Karpas-422 (cell line): Measurements from ENCODE around the gene SEC61A2. TPM values are rescaled to one million over a fixed set of nuclear protein-coding genes. Genes with fewer than 3 reads are reported as not detected.
"Not testable (repeated sequence)": the region's sequence is repeated elsewhere in the genome, so short reads cannot be mapped to it uniquely, and the experiment has no call there.

Source experiments
- DNase-seq: peaks from one replicate; pipeline ENCODE4 v3.0.0-alpha.2; 2015
- H2AFZ ChIP-seq: fragments of 200-600 bp; sonication (generic); 2 replicates; pipeline ENCODE4 v1.6.1; 2014; ENCODE audit warnings: antibody characterized with exemption, low read length, mixed read lengths
- H3K27ac ChIP-seq: fragments of 200-600 bp; sonication (generic); 2 replicates; pipeline ENCODE4 v1.5.1; 2014; ENCODE audit warnings: mild to moderate bottlenecking, low read length, moderate library complexity
- H3K27me3 ChIP-seq: fragments of 200-600 bp; sonication (generic); 2 replicates; pipeline ENCODE4 v1.6.1; 2014; ENCODE audit warnings: low read length, mixed read lengths
- H3K36me3 ChIP-seq: fragments of 200-600 bp; sonication (generic); 2 replicates; pipeline ENCODE4 v1.6.1; 2014; ENCODE audit warnings: low read length, mixed read lengths; ENCODE audit not compliant: insufficient read depth
- H3K4me1 ChIP-seq: fragments of 200-600 bp; sonication (generic); 2 replicates; pipeline ENCODE4 v1.6.1; 2014; ENCODE audit warnings: mild to moderate bottlenecking, low read length, mixed read lengths
- H3K4me2 ChIP-seq: fragments of 200-600 bp; sonication (generic); 2 replicates; pipeline ENCODE4 v1.6.1; 2014; ENCODE audit warnings: low read length, low read depth, mild to moderate bottlenecking; ENCODE audit not compliant: poor library complexity, severe bottlenecking
- H3K4me3 ChIP-seq: fragments of 200-600 bp; sonication (generic); 2 replicates; pipeline ENCODE4 v1.5.1; 2014; ENCODE audit warnings: mild to moderate bottlenecking, antibody characterized with exemption, low read length, mixed read lengths
- H3K79me2 ChIP-seq: fragments of 200-600 bp; sonication (generic); 2 replicates; pipeline ENCODE4 v1.6.1; 2014; ENCODE audit warnings: mild to moderate bottlenecking, low read length, mixed read lengths
- H3K9ac ChIP-seq: fragments of 200-600 bp; sonication (generic); 2 replicates; pipeline ENCODE4 v1.6.0; 2014; ENCODE audit warnings: low read length
- H3K9me2 ChIP-seq: fragments of 200-600 bp; sonication (generic), shearing (Covaris generic); replicated peaks from 2 replicates; pipeline ENCODE4 v1.6.0; 2014; ENCODE audit warnings: mild to moderate bottlenecking, low read length, moderate library complexity; ENCODE audit not compliant: insufficient read depth
- H3K9me3 ChIP-seq: fragments of 300-700, 200-600 bp; sonication (generic); 2 replicates; pipeline ENCODE4 v1.6.1; 2014; ENCODE audit warnings: low read length, mixed read lengths
- H4K20me1 ChIP-seq: fragments of 200-600 bp; sonication (generic); 2 replicates; pipeline ENCODE4 v1.6.1; 2014; ENCODE audit warnings: mild to moderate bottlenecking, antibody characterized with exemption, low read length, low read depth; ENCODE audit not compliant: insufficient read depth
- total RNA-seq: library from RNA; depleted of rRNA; stranded (reverse); fragments of >200 nt; shearing (Covaris generic); gene quantifications from 2 replicates; pipeline ENCODE4 v1.2.3, GENCODE V29; 2014; ENCODE audit warnings: low replicate concordance

SEC61A2 gene
- total RNA-seq, 1 experiment from 2014 or later = 17.7 TPM

DNA sequence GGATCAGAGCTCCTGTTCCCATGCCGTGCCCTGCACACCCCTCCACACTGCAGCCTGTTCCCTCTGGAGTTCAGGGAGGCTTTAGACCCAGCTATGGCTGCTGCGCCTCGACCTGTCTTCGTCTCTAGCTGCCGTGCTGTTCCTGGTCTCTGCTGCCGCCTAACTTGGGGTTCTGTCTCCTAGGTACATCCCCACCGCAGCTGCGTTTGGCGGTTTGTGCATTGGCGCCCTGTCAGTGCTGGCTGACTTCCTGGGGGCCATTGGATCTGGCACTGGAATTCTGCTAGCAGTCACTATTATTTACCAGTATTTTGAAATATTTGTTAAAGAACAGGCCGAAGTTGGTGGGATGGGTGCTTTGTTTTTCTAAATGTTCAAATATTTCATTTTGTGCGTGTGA lies 34.6 kb downstream of the SEC61A2 start:
- Histone ChIP-seq H3K79me2 (no peaks in the 10 kb centered on the region), H3K9me3 (no peaks in the 10 kb centered on the region), H3K27me3 (no peaks in the 10 kb centered on the region), H3K4me1 (no peaks in the 10 kb centered on the region), H3K4me3 (no peak overlapping the region), H3K9ac (no peak overlapping the region), H4K20me1 (no peaks in the 10 kb centered on the region), H3K4me2 (no peak overlapping the region), H3K36me3 (peaks cover 37% of the 10 kb centered on the region; the same call in 1 of the 2 replicates), H3K9me2 (no peaks in the 10 kb centered on the region), H2AFZ (no peak overlapping the region), H3K27ac (no peak overlapping the region)
- no peak for DNase-seq

GRCh38 chr10:12165036-12165435 lies 35.6 kb downstream of the SEC61A2 start:
- no peak overlapping the region for H3K9ac ChIP-seq
- no peaks in the 10 kb centered on the region for H3K4me1 ChIP-seq
- no peaks in the 10 kb centered on the region for H3K9me2 ChIP-seq
- no peaks in the 10 kb centered on the region for H3K9me3 ChIP-seq
- H3K79me2 ChIP-seq = no peaks in the 10 kb centered on the region
- H3K27me3 ChIP-seq = no peaks in the 10 kb centered on the region
- H2AFZ ChIP-seq = no peak overlapping the region
- H3K36me3 ChIP-seq = peaks cover 47% of the 10 kb centered on the region; the same call in 1 of the 2 replicates
- H3K4me3 ChIP-seq = no peak overlapping the region
- DNase-seq = no peak
- H4K20me1 ChIP-seq = no peaks in the 10 kb centered on the region
- H3K4me2 ChIP-seq = no peak overlapping the region
- no peak overlapping the region for H3K27ac ChIP-seq

- Histone ChIP-seq H3K4me3 (no peak overlapping the region), H3K9me2 (no peaks in the 10 kb centered on the region), H3K4me1 (no peaks in the 10 kb centered on the region), H3K9ac (no peak overlapping the region), H3K9me3 (no peaks in the 10 kb centered on the region), H3K79me2 (no peaks in the 10 kb centered on the region), H2AFZ (no peak overlapping the region), H3K27ac (no peak overlapping the region), H3K27me3 (no peaks in the 10 kb centered on the region), H3K4me2 (no peak overlapping the region), H4K20me1 (no peaks in the 10 kb centered on the region), H3K36me3 (peaks cover 51% of the 10 kb centered on the region; the same call in 1 of the 2 replicates)
- no peak for DNase-seq
These were observed 36.7 kb downstream of the SEC61A2 start for GRCh38 chr10:12165999-12166775.

- not testable (repeated sequence) for H3K9ac ChIP-seq, H4K20me1 ChIP-seq, H3K4me1 ChIP-seq, H3K9me2 ChIP-seq, DNase-seq, H3K4me3 ChIP-seq, H3K27ac ChIP-seq, H3K79me2 ChIP-seq, H2AFZ ChIP-seq, H3K4me2 ChIP-seq, H3K9me3 ChIP-seq, H3K27me3 ChIP-seq
- peaks cover 30% of the 10 kb centered on the region; the same call in 1 of the 2 replicates for H3K36me3 ChIP-seq
These were observed 42.0 kb downstream of the SEC61A2 start for GRCh38 chr10:12171512-12171911.

- Histone ChIP-seq H3K4me1 (no peaks in the 10 kb centered on the region), H3K4me3 (no peak overlapping the region), H3K36me3 (no peaks in the 10 kb centered on the region; the same call in 1 of the 2 replicates), H3K27me3 (no peaks in the 10 kb centered on the region), H3K9me3 (no peaks in the 10 kb centered on the region), H2AFZ (no peak overlapping the region), H4K20me1 (no peaks in the 10 kb centered on the region), H3K9me2 (no peaks in the 10 kb centered on the region), H3K9ac (no peak overlapping the region), H3K79me2 (no peaks in the 10 kb centered on the region), H3K27ac (no peak overlapping the region), H3K4me2 (no peak overlapping the region)
- no peak for DNase-seq
These were observed 48.2 kb downstream of the SEC61A2 start for GRCh38 chr10:12177642-12178041.

DNA sequence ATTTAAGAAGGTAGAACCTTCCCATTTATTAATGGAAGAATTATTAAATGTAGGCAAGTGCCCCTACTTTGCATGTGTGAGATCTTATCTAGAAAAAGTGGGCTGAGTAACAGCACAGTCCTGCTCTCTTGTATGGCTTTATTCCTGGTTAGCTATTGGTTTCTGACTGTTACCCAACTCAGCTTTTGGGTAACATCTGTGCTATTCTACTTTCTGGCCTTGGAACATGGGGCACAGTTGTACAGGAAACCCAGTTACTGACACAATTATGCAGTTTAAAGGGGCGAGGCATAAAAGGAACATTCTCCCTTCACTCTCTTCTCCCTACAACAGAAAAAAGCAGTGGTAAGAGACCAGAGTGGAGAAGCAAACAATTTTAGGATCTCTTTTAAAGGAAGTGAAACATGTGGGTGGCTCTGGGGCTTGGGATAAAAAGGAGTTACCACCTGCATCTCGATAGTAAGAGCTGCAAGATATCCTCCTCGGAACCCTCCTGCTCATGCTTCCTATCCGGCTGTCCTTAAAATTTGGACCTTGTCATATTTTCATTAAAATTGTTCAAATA lies 50.2 kb downstream of the SEC61A2 start:
- Histone ChIP-seq H3K27me3 (no peaks in the 10 kb centered on the region), H3K4me3 (no peak overlapping the region), H3K9me3 (no peaks in the 10 kb centered on the region), H3K9me2 (no peaks in the 10 kb centered on the region), H3K9ac (no peak overlapping the region), H3K79me2 (no peaks in the 10 kb centered on the region), H3K27ac (no peak overlapping the region), H2AFZ (no peak overlapping the region), H3K4me2 (no peak overlapping the region), H3K36me3 (peaks cover 10% of the 10 kb centered on the region; the same call in 1 of the 2 replicates), H4K20me1 (no peaks in the 10 kb centered on the region), H3K4me1 (no peaks in the 10 kb centered on the region)
- no peak for DNase-seq

DNA sequence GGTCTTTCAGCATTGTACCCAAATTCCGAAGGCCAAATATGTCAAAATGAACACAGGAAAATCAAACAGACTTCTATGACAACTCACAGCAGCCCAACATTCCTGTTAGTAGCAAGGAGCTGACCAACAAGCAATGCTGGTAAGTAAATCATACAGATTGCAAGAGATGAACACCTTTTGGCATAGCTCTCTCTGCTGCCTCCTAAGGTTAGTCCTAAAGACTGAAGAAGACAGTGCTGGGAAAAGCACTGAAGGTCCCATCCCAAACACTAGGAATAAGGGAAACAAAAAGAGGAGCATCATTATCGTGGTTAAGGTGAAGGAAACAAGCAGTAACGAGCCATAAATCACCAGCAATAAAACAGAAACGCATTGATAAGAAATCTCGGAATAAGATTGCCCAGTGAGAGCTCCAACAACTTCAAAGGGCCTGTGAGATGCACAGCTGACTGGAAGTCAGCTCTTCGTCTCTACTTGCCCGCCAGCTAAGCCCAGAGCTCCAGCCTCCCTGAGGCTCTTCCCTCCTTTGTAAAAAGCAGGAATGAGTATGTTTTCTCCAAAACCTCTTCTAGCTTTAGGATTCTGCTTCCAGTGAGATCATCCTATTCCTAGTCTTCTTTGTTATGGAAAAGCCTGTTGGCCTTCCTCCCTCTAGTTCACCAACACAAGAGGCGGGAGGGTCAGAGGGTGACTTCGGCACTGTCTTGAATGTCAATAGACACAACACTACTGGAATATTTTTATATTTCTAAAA lies 50.9 kb downstream of the SEC61A2 start:
- Histone ChIP-seq H3K4me2 (no peak overlapping the region), H4K20me1 (no peaks in the 10 kb centered on the region), H3K9me2 (no peaks in the 10 kb centered on the region), H3K9ac (no peak overlapping the region), H3K4me3 (no peak overlapping the region), H3K9me3 (no peaks in the 10 kb centered on the region), H3K79me2 (peaks cover 3% of the 10 kb centered on the region; the same call in 1 of the 2 replicates), H3K27ac (no peak overlapping the region), H2AFZ (no peak overlapping the region), H3K4me1 (no peaks in the 10 kb centered on the region), H3K36me3 (peaks cover 16% of the 10 kb centered on the region; the same call in 1 of the 2 replicates), H3K27me3 (no peaks in the 10 kb centered on the region)
- DNase-seq = no peak
